Uterus (tissue), 4 donors: ENCODE results near the gene NOL8. TPM values are rescaled to one million over a fixed set of nuclear protein-coding genes. Genes with fewer than 3 reads are reported as not detected.
A peak's percentile ranks its signal among the peaks of the same experiment; 100 is the strongest.

Experiments
- DNase-seq, 2 donors: peaks; one replicate each; pipeline ENCODE4 v3.0.0-alpha.2; 2019 to 2020
- H3K27ac ChIP-seq, 2 donors: fragments of 200-600 bp; sonication (generic); 1 replicate in 1 of 2; 2 replicates in 1 of 2; pipeline ENCODE4 v1.5.1; 2016 to 2018
- H3K27me3 ChIP-seq, 2 donors: fragments of 200-600 bp; sonication (generic); one replicate each; pipeline ENCODE4 v1.5.1; 2018 to 2019; ENCODE audit warnings: control low read depth in 1 of 2
- H3K36me3 ChIP-seq, 2 donors: fragments of 200-600 bp; sonication (generic); one replicate each; pipeline ENCODE4 v1.5.1; 2019; ENCODE audit warnings: control low read depth in 1 of 2
- H3K4me1 ChIP-seq, 2 donors: fragments of 200-600 bp; sonication (generic); one replicate each; pipeline ENCODE4 v1.5.1; 2018 to 2019; ENCODE audit warnings: control low read depth in 1 of 2
- H3K4me3 ChIP-seq, 2 donors: fragments of 200-600 bp; sonication (generic); 1 replicate in 1 of 2; 2 replicates in 1 of 2; pipeline ENCODE4 v1.5.1; 2018 to 2019; ENCODE audit warnings: mild to moderate bottlenecking in 1 of 2
- H3K9me3 ChIP-seq, 2 donors: fragments of 200-600 bp; sonication (generic); one replicate each; pipeline ENCODE4 v1.5.1; 2019; ENCODE audit warnings: control low read depth in 1 of 2
- CTCF ChIP-seq, 4 experiments: fragments of 200-600 bp in 2 of 4; fragments of 450-650 bp in 2 of 4; sonication (generic) in 2 of 4; IDR thresholded peaks; one replicate each; pipeline ENCODE4 v1.5.1; 2016 to 2019; ENCODE audit warnings: antibody characterized with exemption in 4 of 4, mild to moderate bottlenecking in 2 of 4, moderate library complexity in 1 of 4
- POLR2A ChIP-seq, 2 donors: fragments of 450-650 bp; IDR thresholded peaks; one replicate each; pipeline ENCODE4 v1.6.1; 2016; ENCODE audit warnings: antibody characterized with exemption in 2 of 2, mild to moderate bottlenecking in 1 of 2, moderate library complexity in 1 of 2
- intact Hi-C: fragments of 100-400 bp; cut with DNase I; formaldehyde crosslinking; loops from one replicate; pipeline ENCODE4 v1.15.1; 2023; ENCODE audit warnings: low total_unique reads
- total RNA-seq, 4 donors: library from RNA; depleted of rRNA in 3 of 4; stranded (reverse); fragments of >200 nt in 3 of 4; gene quantifications; one replicate each; pipeline versions ENCODE4 v1.1.0 to v1.2.4, GENCODE V29; 2014 to 2023
- donor health status: DM: yes; HTN: yes; CAD: no.

Gene NOL8
- total RNA-seq, 4 donors from 2014 or later = 16.5 to 48.0 (median 33.0) TPM

- no peak for DNase-seq
- peaks cover 4 to 12% of the 10 kb centered on the region in 2 donors for H3K4me1 ChIP-seq
- H3K36me3 ChIP-seq = no peaks in the 10 kb centered on the region
- TF ChIP-seq POLR2A (IDR thresholded peaks at IDR 0.05) = peak in 1 of 2 donors; percentile 2
- TF ChIP-seq CTCF (IDR thresholded peaks at IDR 0.05) = no peak
- H3K4me3 ChIP-seq = peak overlapping the region; percentile 75 to 88
- intact Hi-C loops = no loop called here
- no peaks in the 10 kb centered on the region for H3K9me3 ChIP-seq
- H3K27ac ChIP-seq = peak overlapping the region; percentile 98 to 99
- H3K27me3 ChIP-seq = no peaks in the 10 kb centered on the region
Observed at GRCh38 chr9:92325991-92326500, 896 bp upstream of the NOL8 start.

- intact Hi-C loops = no loop called here
- Histone ChIP-seq H3K4me3 (peak overlapping the region; percentile 75 to 88), H3K27ac (peak overlapping the region; percentile 98 to 99), H3K9me3 (no peaks in the 10 kb centered on the region), H3K36me3 (no peaks in the 10 kb centered on the region), H3K4me1 (peaks cover 4 to 12% of the 10 kb centered on the region in 2 donors), H3K27me3 (no peaks in the 10 kb centered on the region)
- no peak for TF ChIP-seq POLR2A (IDR thresholded peaks at IDR 0.05)
- peak in 1 of 2 donors; percentile 61 for DNase-seq
Observed at GRCh38 chr9:92324889-92325268, 271 bp downstream of the NOL8 start.

GRCh38 chr9:92324431-92324830 lies 719 bp downstream of the NOL8 start:
- Histone ChIP-seq H3K4me1 (peaks cover 4 to 12% of the 10 kb centered on the region in 2 donors), H3K36me3 (no peaks in the 10 kb centered on the region), H3K27me3 (no peaks in the 10 kb centered on the region), H3K4me3 (peak overlapping the region; percentile 75 to 88), H3K27ac (peak overlapping the region; percentile 98 to 99), H3K9me3 (no peaks in the 10 kb centered on the region)
- DNase-seq = no peak
- TF ChIP-seq POLR2A (IDR thresholded peaks at IDR 0.05) = no peak
- no peak for TF ChIP-seq CTCF (IDR thresholded peaks at IDR 0.05)
- intact Hi-C loops = no loop called here

GRCh38 chr9:92315456-92315855 lies 9.7 kb downstream of the NOL8 start:
- intact Hi-C loops = no loop called here
- Histone ChIP-seq H3K9me3 (no peaks in the 10 kb centered on the region), H3K27ac (no peak overlapping the region), H3K27me3 (no peaks in the 10 kb centered on the region), H3K4me3 (no peak overlapping the region), H3K36me3 (no peaks in the 10 kb centered on the region), H3K4me1 (no peaks in the 10 kb centered on the region)
- no peak for DNase-seq
- no peak for TF ChIP-seq POLR2A (IDR thresholded peaks at IDR 0.05)
- no peak for TF ChIP-seq CTCF (IDR thresholded peaks at IDR 0.05)

GRCh38 chr9:92313624-92314012 lies 11.5 kb downstream of the NOL8 start:
- no peak overlapping the region for H3K4me3 ChIP-seq
- no peaks in the 10 kb centered on the region for H3K27me3 ChIP-seq
- H3K4me1 ChIP-seq = no peaks in the 10 kb centered on the region
- no peaks in the 10 kb centered on the region for H3K36me3 ChIP-seq
- intact Hi-C loops = no loop called here
- H3K27ac ChIP-seq = peak overlapping the region in 1 of 2 donors; percentile 10
- no peaks in the 10 kb centered on the region for H3K9me3 ChIP-seq
- TF ChIP-seq CTCF (IDR thresholded peaks at IDR 0.05) (no peak), POLR2A (IDR thresholded peaks at IDR 0.05) (no peak)
- no peak for DNase-seq
